NCI-H524 (cell line): ENCODE results near the gene AOC3.
"Not testable (repeated sequence)": the region's sequence is repeated elsewhere in the genome, so short reads cannot be mapped to it uniquely, and the experiment has no call there.

Source experiments
- DNase-seq, 2 experiments: peaks; one replicate each; lab custom pipeline; 2025; lab: John Stamatoyannopoulos, UW

AOC3 gene

DNA sequence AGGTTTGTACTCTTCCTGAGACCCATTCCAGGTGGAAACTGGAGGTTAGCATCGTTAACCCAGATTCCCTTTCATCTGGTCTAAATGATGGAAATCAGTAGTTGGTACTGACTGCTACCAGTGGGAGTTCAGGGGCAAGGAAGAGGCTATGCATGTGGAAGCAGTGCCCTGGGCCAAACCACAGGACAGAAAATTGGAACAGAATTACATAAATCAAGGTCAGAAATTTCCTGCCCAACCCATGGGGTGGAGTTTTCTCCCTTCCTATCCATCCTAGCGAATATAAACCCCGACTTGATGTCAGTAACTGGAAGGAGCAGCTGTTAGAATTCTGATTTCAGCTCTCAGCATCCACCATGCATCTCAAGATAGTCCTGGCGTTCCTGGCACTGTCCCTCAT is 6.7 kb upstream of the AOC3 start, which contains the start of gene AOC2:
AOC2 (plus strand) TSS at position 310 of the 400 bp plus-strand sequence; CDS start at position 357, 47 bp downstream.
- DNase-seq, result no peak

DNA sequence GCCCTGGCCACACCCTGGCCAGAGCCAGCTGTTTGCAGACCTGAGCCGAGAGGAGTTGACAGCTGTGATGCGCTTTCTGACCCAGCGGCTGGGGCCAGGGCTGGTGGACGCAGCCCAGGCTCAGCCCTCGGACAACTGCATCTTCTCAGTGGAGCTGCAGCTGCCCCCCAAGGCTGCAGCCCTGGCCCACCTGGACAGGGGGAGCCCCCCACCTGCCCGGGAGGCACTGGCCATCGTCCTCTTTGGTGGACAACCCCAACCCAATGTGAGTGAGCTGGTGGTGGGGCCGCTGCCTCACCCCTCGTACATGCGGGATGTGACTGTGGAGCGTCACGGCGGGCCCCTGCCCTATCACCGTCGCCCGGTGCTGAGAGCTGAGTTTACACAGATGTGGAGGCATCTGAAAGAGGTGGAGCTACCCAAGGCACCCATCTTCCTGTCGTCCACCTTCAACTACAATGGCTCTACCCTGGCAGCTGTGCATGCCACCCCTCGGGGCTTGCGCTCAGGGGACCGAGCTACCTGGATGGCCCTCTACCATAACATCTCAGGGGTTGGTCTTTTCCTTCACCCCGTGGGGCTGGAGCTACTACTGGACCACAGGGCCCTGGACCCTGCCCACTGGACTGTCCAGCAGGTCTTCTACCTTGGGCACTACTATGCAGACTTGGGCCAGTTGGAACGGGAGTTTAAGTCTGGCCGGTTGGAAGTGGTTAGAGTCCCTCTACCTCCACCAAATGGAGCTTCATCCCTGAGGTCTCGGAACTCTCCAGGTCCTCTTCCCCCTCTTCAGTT is 6.0 kb upstream of the AOC3 start:
- DNase-seq, result no peak

DNA sequence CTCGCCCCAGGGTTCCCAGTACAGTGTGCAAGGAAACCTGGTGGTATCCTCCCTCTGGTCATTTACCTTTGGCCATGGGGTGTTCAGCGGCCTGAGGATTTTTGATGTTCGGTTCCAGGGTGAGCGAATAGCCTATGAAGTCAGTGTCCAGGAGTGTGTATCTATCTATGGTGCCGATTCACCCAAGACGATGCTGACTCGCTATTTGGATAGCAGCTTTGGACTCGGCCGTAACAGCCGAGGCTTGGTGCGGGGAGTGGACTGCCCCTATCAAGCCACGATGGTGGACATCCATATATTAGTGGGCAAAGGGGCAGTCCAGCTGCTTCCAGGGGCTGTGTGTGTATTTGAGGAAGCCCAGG is 5.5 kb upstream of the AOC3 start:
- DNase-seq, result no peak

DNA sequence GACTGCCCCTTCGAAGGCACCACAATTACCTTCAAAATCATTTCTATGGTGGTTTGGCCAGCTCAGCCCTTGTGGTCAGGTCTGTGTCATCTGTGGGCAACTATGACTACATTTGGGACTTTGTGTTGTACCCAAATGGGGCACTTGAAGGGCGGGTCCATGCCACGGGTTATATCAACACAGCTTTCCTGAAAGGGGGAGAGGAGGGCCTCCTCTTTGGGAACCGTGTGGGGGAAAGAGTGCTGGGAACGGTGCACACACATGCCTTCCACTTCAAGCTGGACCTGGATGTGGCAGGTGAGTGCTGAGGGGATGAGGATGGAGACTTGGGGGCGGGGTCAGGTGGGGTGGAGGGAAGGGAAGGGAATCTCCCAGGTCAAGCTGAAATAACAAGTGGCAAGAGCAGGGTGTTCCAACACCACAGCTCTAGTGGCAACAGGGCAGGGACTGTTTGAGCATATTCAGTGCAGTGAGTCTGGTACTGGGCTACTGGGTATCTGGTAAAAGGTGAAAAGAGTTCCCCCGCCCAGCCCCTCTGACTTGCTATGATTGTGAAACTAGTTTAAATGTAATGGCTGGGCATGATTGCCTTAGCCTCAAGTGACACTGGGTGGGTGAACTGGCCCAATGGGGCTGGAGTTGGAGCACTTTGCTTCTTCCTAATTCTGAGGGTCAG is 4.9 kb upstream of the AOC3 start:
- no peak for DNase-seq

DNA sequence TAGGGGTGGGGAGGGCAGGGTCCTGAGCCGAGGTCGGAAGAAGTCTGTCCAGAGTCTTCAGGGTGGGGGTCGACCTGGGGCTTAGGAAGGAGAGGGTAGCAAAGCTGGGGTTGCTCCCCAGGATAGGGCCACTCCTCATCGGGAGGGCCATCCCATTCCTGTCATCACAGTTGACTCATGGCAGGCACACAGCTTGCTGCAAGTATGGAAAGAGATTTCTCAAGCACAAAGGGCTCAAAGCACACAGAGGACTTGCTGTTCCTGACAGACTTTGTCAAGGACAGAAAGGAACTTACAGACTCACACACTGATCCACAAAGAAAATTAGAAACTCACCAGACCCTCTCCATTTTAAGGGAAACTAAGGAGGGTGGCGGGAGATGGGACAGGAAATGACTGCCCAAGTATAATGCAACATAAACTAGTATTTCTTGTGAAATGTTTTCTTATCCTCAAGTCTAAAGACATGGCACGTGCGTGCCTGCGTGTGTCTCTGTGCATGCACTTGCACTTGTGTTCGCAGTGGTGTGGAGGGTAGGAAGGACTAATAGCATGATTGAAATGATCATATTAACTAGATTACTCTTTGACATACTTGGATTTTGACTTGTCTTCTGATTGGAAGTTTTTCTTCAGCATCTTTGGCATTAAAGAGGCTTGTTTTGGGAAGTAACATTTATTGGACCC is 4.3 kb upstream of the AOC3 start:
- no peak for DNase-seq

DNA sequence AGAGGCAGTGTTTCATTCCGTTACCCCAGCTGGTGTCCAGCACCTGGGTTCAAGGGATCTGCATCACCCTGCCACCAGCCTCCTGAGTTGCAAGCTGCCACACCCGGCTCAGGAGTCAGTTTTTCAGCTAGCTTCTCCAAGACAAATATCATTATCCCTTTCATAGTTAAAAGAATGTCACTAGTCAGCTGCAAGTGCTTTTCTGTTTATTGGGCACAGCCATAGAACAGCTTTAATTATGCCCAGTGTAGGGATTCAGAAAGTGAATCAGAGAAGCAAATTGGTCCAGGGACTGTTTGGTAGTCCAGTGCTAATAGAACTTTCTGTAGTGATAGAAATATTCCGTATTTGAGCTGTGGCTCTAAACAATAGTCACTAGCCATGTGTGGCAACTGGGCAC is 2.9 kb upstream of the AOC3 start:
- no peak for DNase-seq

DNA sequence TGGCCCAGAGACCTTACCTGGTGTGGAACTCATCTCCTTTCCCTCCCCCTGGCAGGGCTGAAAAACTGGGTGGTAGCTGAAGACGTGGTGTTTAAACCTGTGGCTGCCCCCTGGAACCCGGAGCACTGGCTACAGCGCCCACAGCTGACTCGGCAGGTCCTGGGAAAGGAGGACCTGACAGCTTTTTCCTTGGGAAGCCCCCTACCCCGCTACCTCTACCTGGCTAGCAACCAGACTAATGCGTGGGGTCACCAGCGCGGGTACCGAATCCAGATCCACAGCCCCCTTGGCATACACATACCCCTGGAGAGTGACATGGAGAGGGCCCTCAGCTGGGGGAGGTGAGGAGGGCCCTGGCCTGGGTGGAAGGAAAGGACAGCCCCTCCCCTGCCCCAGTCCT is 2.0 kb upstream of the AOC3 start:
- no peak for DNase-seq

DNA sequence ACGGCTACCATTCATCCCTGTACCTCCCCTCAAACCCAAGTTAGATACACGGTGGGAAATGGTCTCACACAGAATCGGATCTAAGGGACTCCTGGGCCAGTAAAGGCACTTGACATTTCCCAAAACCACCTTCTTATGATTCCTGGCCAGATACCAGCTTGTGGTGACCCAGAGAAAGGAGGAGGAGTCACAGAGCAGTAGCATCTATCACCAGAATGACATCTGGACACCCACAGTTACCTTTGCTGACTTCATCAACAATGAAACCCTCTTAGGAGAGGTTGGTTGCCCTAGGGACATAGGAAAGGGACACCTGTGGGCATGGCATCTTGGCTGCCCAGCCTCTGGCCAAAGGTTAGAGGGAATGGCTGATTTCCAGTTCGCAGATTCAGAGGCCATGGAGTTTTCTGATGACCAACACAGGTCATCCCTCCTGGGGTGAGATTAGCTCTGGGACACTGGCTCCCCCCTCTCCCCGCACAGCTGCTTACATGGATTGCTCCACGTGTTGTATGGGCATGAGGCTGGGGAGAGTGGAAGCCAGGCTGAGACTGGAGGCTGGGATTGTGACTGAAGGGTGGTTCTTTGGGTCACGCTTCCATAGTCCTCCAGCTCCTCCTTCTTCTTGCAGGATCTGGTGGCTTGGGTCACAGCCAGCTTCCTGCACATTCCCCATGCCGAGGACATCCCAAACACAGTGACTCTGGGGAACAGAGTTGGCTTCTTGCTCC is 1.4 kb upstream of the AOC3 start:
- DNase-seq, result no peak

DNA sequence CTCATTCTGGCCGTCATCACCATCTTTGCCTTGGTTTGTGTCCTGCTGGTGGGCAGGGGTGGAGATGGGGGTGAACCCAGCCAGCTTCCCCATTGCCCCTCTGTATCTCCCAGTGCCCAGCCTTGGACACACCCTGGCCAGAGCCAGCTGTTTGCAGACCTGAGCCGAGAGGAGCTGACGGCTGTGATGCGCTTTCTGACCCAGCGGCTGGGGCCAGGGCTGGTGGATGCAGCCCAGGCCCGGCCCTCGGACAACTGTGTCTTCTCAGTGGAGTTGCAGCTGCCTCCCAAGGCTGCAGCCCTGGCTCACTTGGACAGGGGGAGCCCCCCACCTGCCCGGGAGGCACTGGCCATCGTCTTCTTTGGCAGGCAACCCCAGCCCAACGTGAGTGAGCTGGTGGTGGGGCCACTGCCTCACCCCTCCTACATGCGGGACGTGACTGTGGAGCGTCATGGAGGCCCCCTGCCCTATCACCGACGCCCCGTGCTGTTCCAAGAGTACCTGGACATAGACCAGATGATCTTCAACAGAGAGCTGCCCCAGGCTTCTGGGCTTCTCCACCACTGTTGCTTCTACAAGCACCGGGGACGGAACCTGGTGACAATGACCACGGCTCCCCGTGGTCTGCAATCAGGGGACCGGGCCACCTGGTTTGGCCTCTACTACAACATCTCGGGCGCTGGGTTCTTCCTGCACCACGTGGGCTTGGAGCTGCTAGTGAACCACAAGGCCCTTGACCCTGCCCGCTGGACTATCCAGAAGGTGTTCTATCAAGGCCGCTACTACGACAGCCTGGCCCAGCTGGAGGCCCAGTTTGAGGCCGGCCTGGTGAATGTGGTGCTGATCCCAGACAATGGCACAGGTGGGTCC is 607 bp downstream of the AOC3 start:
- DNase-seq, result not testable (repeated sequence)

DNA sequence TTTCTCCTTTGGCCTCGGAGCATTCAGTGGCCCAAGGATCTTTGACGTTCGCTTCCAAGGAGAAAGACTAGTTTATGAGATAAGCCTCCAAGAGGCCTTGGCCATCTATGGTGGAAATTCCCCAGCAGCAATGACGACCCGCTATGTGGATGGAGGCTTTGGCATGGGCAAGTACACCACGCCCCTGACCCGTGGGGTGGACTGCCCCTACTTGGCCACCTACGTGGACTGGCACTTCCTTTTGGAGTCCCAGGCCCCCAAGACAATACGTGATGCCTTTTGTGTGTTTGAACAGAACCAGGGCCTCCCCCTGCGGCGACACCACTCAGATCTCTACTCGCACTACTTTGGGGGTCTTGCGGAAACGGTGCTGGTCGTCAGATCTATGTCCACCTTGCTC is 1.4 kb downstream of the AOC3 start:
- no peak for DNase-seq

DNA sequence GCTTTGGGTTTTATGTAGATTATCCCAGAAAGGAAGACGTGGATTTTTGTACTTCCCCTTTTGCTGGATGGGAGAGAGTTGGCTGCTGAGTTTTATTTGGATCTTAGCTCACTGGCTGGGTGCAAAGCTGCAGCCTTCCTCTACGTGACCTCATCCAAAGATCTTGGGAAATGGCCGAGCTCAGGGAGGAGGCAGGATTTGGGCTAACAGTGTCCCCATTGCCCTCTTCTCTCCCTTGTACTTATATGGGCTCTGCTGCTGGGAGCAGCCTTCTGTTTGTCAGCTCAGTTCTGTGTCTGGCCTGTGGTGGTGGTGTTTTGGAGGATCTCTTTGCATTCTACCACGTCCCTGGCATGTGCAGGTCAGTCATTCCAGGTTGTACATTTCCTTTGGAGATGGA is 2.0 kb downstream of the AOC3 start:
- no peak for DNase-seq

DNA sequence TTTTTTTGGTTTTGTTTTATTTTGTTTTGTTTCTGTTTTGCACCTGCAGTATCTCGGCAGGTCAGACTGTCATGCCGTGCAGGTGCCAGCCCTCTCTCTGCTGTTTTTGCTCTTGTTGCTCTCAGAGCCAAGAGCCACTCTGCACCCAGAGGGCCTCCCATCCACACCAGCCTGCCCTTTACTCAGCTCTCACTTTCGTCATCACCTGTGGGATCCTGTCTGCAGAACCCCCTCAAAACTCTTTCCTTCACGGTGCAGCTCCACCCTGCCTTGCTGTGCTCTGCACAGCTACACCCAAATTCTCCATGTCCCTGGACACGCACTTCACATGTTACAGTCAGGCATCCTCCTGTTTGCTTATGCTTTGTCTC is 2.6 kb downstream of the AOC3 start:
- no peak for DNase-seq

DNA sequence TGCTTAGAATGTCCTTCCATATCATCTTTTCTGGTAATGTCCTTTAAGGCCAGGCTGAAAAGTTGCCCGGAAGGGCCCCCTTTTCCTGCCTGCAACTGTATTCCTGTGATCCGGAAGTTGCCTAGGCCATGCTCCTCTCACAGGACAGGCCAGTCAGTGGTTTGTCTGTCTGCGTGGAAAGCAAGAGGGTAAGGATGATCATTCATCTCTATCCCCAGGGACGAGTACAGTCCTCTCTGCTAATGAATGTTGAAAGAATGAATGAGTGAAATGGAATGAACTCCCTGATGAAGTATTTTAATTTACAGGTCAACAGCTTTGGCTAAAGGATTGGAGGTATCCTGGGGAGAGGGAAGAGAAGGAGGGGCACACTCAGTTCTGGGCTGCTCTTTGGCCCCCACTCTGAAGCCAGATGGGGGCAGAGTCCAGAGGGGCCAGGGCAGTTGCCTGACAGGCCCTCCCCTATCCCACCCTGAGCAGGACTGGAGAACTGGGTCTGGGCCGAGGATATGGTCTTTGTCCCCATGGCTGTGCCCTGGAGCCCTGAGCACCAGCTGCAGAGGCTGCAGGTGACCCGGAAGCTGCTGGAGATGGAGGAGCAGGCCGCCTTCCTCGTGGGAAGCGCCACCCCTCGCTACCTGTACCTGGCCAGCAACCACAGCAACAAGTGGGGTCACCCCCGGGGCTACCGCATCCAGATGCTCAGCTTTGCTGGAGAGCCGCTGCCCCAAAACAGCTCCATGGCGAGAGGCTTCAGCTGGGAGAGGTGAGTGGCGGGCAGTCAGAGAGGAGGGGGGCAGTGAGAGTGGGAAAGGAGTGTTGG is 3.2 kb downstream of the AOC3 start:
- no peak for DNase-seq

DNA sequence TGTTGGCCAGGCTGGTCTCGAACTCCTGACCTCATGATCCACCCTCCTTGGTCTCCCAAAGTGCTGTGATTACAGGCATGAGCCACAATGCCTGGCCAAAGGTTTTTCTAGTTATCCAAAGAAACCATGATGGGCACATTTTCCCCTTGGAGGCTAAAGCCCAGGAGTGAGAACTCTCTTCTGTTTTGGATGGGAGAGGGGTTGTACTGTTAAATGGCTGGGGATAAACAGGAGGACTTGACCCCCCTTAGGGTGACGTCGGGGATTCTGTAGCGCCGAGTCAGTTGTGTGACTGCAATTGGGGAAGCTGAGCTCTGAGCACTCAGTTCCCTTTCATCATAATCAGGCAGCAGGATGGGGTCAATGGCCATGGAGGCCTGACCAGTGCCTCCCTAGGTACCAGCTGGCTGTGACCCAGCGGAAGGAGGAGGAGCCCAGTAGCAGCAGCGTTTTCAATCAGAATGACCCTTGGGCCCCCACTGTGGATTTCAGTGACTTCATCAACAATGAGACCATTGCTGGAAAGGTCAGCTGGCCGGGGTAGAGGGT is 4.1 kb downstream of the AOC3 start:
- DNase-seq, result no peak

DNA sequence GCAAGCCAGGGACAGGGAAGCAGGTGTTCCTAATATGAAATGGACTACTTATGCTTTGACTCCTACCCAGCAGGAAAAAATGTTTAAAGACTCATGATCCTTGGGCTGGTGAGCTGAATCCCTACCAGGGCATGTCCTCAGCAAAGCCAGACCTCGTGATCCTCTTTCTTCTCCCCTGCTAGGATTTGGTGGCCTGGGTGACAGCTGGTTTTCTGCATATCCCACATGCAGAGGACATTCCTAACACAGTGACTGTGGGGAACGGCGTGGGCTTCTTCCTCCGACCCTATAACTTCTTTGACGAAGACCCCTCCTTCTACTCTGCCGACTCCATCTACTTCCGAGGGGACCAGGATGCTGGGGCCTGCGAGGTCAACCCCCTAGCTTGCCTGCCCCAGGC is 5.1 kb downstream of the AOC3 start:
- DNase-seq, result not testable (repeated sequence)

DNA sequence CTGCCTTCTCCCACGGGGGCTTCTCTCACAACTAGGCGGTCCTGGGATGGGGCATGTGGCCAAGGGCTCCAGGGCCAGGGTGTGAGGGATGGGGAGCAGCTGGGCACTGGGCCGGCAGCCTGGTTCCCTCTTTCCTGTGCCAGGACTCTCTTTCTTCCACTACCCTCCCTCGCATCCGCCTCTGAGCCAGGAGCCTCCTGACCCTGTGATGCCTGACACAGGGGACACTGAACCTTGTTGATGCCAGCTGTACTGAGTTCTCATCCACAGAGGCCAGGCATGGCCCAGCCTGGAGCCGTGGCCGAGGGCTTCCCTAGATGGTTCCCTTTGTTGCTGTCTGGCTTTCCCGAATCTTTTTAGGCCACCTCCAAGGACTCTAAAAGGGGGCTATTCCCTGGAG is 5.5 kb downstream of the AOC3 start:
- DNase-seq, result not testable (repeated sequence)

DNA sequence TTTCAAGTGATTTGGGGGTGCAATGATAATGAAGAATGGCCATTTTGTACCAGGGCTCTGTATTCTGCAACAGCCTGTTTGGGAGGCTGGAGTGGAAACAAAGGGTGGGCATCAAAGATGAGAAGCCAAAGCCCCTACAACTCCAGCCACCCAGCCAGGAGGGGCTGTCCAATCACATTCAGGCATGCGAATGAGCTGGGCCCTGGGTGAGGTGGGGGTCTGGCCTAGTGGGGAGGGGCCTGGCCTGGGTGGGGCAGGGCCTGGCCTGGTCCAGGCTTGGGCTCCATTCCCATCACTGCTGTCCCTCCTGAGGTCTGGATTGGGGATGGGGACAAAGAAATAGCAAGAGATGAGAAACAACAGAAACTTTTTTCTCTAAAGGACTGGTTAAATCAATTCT is 6.4 kb downstream of the AOC3 start:
- DNase-seq, result no peak

DNA sequence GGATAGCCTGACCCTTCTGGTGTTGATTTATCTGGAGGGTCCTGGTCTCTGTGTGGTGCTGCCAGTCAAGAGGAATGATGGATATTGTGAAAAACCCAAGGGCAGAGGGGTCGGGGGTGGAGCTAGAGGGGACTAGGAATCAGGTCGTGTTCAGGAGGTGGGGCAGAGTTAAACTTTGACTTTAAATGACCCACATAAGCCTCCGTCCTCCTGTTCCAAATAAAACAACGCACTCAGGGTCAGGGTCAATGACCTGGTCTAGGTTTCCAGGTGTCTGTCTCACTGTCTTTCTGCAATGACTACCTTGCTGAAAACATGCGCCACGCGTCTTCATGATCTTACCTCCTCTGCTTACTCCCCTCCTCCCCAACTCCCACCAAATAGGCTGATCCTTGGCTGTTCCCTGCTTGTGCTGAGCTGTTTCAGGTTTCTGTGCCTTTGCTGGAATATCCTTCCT is 14.7 kb downstream of the AOC3 start:
- no peak for DNase-seq

DNA sequence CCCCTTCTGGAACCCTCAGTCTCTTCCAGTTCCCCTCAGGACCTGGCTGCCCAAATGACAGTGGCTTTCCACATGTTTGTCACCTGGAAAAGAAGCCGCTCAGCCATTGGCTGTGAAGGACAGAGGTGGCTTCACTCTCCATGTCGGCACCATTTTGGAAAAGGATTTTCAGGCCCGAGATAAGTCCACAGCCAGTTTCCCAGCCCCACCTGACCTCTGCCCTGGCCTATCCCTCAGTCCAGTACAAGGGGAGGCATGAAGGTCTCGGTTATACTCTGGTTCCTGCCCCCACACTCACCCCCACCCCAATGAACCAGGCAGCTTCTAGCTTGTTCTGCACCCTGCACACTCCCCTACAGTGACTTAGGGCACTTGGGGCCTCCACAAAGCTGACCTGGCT is 15.2 kb downstream of the AOC3 start:
- no peak for DNase-seq
